HCT116 (cell line): Measurements from ENCODE around the gene KDSR. TPM values are rescaled to one million over a fixed set of nuclear protein-coding genes. Genes with fewer than 3 reads are reported as not detected.

Experiments used
- ATAC-seq: fragments of 200-7000 bp; cut with Tn5 transposase; 2 replicates; pipeline ENCODE4 v1.9.1; 2020; ENCODE audit warnings: mild to moderate bottlenecking, moderate library complexity
- BruUV-seq: library from RNA; stranded (reverse); fragments of 400-500 nt; replicated peaks from 2 replicates; lab custom pipeline; 2021; lab: Mats Ljungman, UMichigan
- CTCF ChIA-PET: fragments of 300-600 bp; sonication (Branson Sonifier 250); formaldehyde crosslinking; loops from one replicate; lab custom pipeline; 2021; ENCODE audit warnings: antibody characterized with exemption; lab: Charles Lee
- POLR2A ChIA-PET: fragments of 300-600, 350-600 bp; sonication (Branson Sonifier 250); formaldehyde crosslinking; loops from one replicate; lab custom pipeline; 2021; ENCODE audit warnings: antibody characterized with exemption; lab: Charles Lee
- RAD21 ChIA-PET, 2 experiments: fragments of 300-600 bp; sonication (Branson Sonifier 250); formaldehyde crosslinking; loops; one replicate each; lab custom pipeline; 2023; ENCODE audit warnings: low total read pairs in 2 of 2; ENCODE audit not compliant: uncharacterized antibody in 2 of 2, unreplicated experiment in 2 of 2, low non-redundant PET in 1 of 2; lab: Charles Lee
- DNase-seq: peaks from one replicate; pipeline ENCODE4 v3.0.0-alpha.2; 2010; ENCODE audit warnings: low read depth, low spot score
- H2AFZ ChIP-seq: fragments of 200-600 bp; shearing (Covaris generic), sonication (generic); 2 replicates; pipeline ENCODE4 v1.6.1; 2017; ENCODE audit warnings: low read depth, mixed run types, mixed read lengths, antibody characterized with exemption, low read length; ENCODE audit not compliant: poor library complexity, severe bottlenecking
- H3K27ac ChIP-seq: 2 replicates; pipeline ENCODE4 v1.5.1; 2012; ENCODE audit warnings: low read depth, low read length
- H3K27me3 ChIP-seq: fragments of 200-600 bp; sonication (generic); 2 replicates; pipeline ENCODE4 v1.6.1; 2016; ENCODE audit warnings: mixed run types, low read length, mixed read lengths; ENCODE audit not compliant: insufficient read depth
- H3K36me3 ChIP-seq, 2 experiments: fragments of 200-500 bp in 1 of 2; fragments of 200-600 bp in 1 of 2; sonication (Bioruptor generic) in 1 of 2; sonication (generic) in 1 of 2; 2 replicates each; pipeline versions ENCODE4 v1.5.1 to v1.6.1; 2014 to 2016; ENCODE audit warnings: low read length in 2 of 2, inconsistent platforms in 1 of 2, mixed read lengths in 1 of 2, mixed run types in 1 of 2; ENCODE audit not compliant: insufficient read depth in 2 of 2, control insufficient read depth in 1 of 2
- H3K4me1 ChIP-seq, 2 experiments: fragments of 200-600 bp in 1 of 2; sonication (generic) in 1 of 2; 2 replicates each; pipeline versions ENCODE4 v1.5.1 to v1.6.1; 2012 to 2017; ENCODE audit warnings: low read length in 2 of 2, inconsistent platforms in 1 of 2, mild to moderate bottlenecking in 1 of 2, mixed read lengths in 1 of 2, mixed run types in 1 of 2, moderate library complexity in 1 of 2; ENCODE audit not compliant: insufficient read depth in 2 of 2, control insufficient read depth in 1 of 2
- H3K4me2 ChIP-seq: fragments of 200-600 bp; sonication (generic); 2 replicates; pipeline ENCODE4 v1.6.1; 2017; ENCODE audit warnings: mixed run types, low read length, mixed read lengths
- H3K4me3 ChIP-seq, 2 experiments: fragments of 200-600 bp in 1 of 2; sonication (generic) in 1 of 2; replicated peaks in 1 of 2; 2 replicates each; pipeline ENCODE4 v1.5.1; 2011 to 2016; ENCODE audit warnings: low read length in 2 of 2, control low read depth in 1 of 2, low read depth in 1 of 2, mild to moderate bottlenecking in 1 of 2, mixed read lengths in 1 of 2, mixed run types in 1 of 2
- H3K79me2 ChIP-seq: fragments of 200-600 bp; sonication (generic); 2 replicates; pipeline ENCODE4 v1.6.1; 2017; ENCODE audit warnings: mild to moderate bottlenecking, mixed run types, low read length, moderate library complexity, mixed read lengths; ENCODE audit not compliant: insufficient read depth
- H3K9ac ChIP-seq: fragments of 200-600 bp; sonication (generic); 2 replicates; pipeline ENCODE4 v1.6.1; 2016; ENCODE audit warnings: low read length, mixed read lengths
- H3K9me2 ChIP-seq: fragments of 200-600 bp; sonication (generic), shearing (Covaris generic); 2 replicates; pipeline ENCODE4 v1.6.1; 2017; ENCODE audit warnings: mixed run types, mild to moderate bottlenecking, moderate library complexity; ENCODE audit not compliant: insufficient read depth
- H3K9me3 ChIP-seq, 2 experiments: fragments of 200-500 bp in 1 of 2; fragments of 200-600 bp in 1 of 2; sonication (Bioruptor generic) in 1 of 2; sonication (generic) in 1 of 2; 2 replicates each; pipeline ENCODE4 v1.6.1; 2014 to 2017; ENCODE audit warnings: low read length in 2 of 2, mixed read lengths in 2 of 2, inconsistent platforms in 1 of 2, low read depth in 1 of 2, mild to moderate bottlenecking in 1 of 2, mixed run types in 1 of 2, moderate library complexity in 1 of 2; ENCODE audit not compliant: control insufficient read depth in 1 of 2, insufficient read depth in 1 of 2
- H4K20me1 ChIP-seq: fragments of 200-600 bp; sonication (generic), shearing (Covaris generic); 2 replicates; pipeline ENCODE4 v1.6.1; 2017; ENCODE audit warnings: mixed run types, mild to moderate bottlenecking, moderate library complexity; ENCODE audit not compliant: insufficient read depth
- CBX3 ChIP-seq: IDR thresholded peaks from 2 replicates; pipeline ENCODE4 v1.6.1; 2012; ENCODE audit warnings: low read depth
- CTCF ChIP-seq, 3 experiments: fragments of 200-600 bp in 1 of 3; sonication (generic) in 1 of 3; IDR thresholded peaks in 2 of 3; conservative IDR thresholded peaks in 1 of 3; 2 replicates each; pipeline ENCODE4 v1.5.1; 2012 to 2017; ENCODE audit warnings: low read depth in 2 of 3, low read length in 2 of 3, antibody characterized with exemption in 1 of 3, borderline replicate concordance in 1 of 3, control low read depth in 1 of 3, mild to moderate bottlenecking in 1 of 3, mixed read lengths in 1 of 3, mixed run types in 1 of 3, moderate library complexity in 1 of 3; ENCODE audit not compliant: insufficient read depth in 1 of 3
- ELF1 ChIP-seq: IDR thresholded peaks from 2 replicates; pipeline ENCODE4 v1.6.1; 2012; ENCODE audit warnings: low read depth, borderline replicate concordance
- JUND ChIP-seq: IDR thresholded peaks from 2 replicates; pipeline ENCODE4 v1.6.1; 2012
- MAX ChIP-seq: IDR thresholded peaks from 2 replicates; pipeline ENCODE4 v1.6.1; 2012
- POLR2A ChIP-seq: IDR thresholded peaks from 2 replicates; pipeline ENCODE4 v1.7.0; 2011; ENCODE audit warnings: borderline replicate concordance; ENCODE audit not compliant: insufficient read depth, insufficient read length; ENCODE audit errors: extremely low read depth
- SRF ChIP-seq: IDR thresholded peaks from 2 replicates; pipeline ENCODE4 v1.6.1; 2012; ENCODE audit warnings: low read depth
- TCF7L2 ChIP-seq: IDR thresholded peaks from 2 replicates; pipeline ENCODE4 v1.7.0; 2011; ENCODE audit warnings: borderline replicate concordance, inconsistent platforms; ENCODE audit not compliant: insufficient read depth, insufficient read length; ENCODE audit errors: extremely low read depth
- ZFX ChIP-seq: fragments of 450-650 bp; IDR thresholded peaks from 2 replicates; pipeline ENCODE4 v1.6.1; 2017
- ZNF274 ChIP-seq: fragments of 200-500 bp; sonication (Bioruptor generic); IDR thresholded peaks from 2 replicates; pipeline ENCODE4 v1.6.1; 2014; ENCODE audit warnings: mild to moderate bottlenecking, low read depth, low read length, inconsistent platforms
- intact Hi-C: fragments of 100-400 bp; cut with micrococcal nuclease; formaldehyde crosslinking; loops from 2 replicates; pipeline ENCODE4 v1.10.0; 2022
- total RNA-seq: library from RNA; stranded (reverse); gene quantifications from one replicate; pipeline ENCODE4 v1.2.1, GENCODE V29; 2021; ENCODE audit not compliant: unreplicated experiment

KDSR gene
- total RNA-seq, 1 experiment from 2014 or later: 68.6 TPM

GRCh38 chr18:63407734-63408133, 40.7 kb upstream of the KDSR start:
- ChIA-PET CTCF (no interaction called here), POLR2A (no interaction called here), RAD21 (no interaction called here)
- DNase-seq (no peak), ATAC-seq (no peak)
- Histone ChIP-seq H3K27ac (no peak overlapping the region), H2AFZ (no peak overlapping the region), H3K4me1 (peaks cover 0 to 9% of the 10 kb centered on the region in 2 experiments; a peak in 1 of 4 replicates), H3K79me2 (peaks cover 42% of the 10 kb centered on the region), H4K20me1 (no peaks in the 10 kb centered on the region), H3K4me3 (no peak overlapping the region), H3K9ac (no peak overlapping the region), H3K27me3 (no peaks in the 10 kb centered on the region), H3K4me2 (no peak overlapping the region), H3K36me3 (peaks cover 18 to 24% of the 10 kb centered on the region in 2 experiments), H3K9me3 (no peaks in the 10 kb centered on the region), H3K9me2 (no peaks in the 10 kb centered on the region)
- TF ChIP-seq SRF (no peak), JUND (no peak), TCF7L2 (no peak), ZFX (no peak), ZNF274 (no peak), CTCF (IDR thresholded peaks at IDR 0.05 in 2 of 3, conservative IDR thresholded peaks at IDR 0.05 in 1 of 3; ENCODE audit: borderline replicate concordance in 1 of 3, insufficient read depth in 1 of 3, low read depth in 2 of 3, low read length in 2 of 3) (no peak), CBX3 (no peak), POLR2A (no peak), MAX (no peak), ELF1 (no peak)
- intact Hi-C loops: no loop called here
- BruUV-seq: no TSS peak
